Midbrain (tissue), 1 donor: Measurements from ENCODE around the gene C1orf185.
"Not testable (repeated sequence)": the region's sequence is repeated elsewhere in the genome, so short reads cannot be mapped to it uniquely, and the experiment has no call there.

Experiments used
- DNase-seq: peaks from one replicate; lab custom pipeline; 2025; lab: John Stamatoyannopoulos, UW

Gene C1orf185

DNA sequence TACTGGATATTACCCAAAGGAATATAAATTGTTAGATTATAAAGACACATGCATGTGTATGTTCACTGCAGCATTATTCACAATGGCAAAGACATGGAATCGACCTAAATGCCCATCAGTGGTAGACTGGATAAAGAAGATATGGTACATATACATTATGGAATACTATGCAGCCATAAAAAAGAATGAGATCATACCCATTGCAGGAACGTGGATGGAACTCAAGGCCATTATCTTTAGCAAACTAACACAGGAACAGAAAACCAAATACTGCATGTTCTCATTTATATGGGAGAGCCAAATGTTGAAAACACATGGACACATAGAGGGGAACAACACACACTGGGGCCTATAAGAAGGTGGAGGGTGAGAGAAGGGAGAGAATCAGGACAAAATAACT, 35.7 kb downstream of the C1orf185 start:
- DNase-seq, result not testable (repeated sequence)

DNA sequence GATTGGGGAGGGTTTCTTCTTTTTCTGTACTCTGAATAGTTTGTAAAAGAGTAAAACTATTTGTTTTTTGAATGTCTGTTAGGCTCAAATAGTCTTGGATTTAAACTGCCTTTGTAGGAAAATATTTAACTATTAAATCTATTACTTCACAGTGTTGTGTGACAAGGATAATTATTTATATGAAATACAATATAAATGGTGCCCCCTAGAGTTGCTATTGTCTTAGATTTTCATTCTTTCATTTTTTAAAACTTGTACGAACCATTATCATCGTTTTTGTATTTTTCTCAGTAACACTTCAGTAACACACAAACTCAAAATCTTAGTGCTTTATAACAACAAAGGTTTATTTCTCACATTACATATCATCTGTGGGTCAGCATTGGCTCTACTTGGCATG, 37.4 kb downstream of the C1orf185 start:
- no peak for DNase-seq

DNA sequence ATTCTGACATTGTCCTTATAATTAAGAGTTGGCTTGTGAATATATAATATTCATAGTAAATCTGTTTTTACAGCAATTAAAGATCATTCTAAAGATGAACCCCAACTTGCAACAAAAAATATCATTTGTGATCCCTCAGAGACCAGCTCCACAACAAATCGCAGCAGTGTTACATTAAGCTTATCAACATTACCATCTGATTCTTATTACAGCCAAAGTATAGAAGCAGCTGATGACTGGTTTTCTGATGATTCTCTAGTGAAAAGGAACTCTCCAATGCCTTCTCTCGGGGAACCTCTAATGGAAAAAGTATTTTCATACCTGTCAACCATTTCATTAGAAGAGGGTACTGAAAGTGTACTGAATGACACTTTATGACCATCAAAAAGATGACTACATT, 45.4 kb downstream of the C1orf185 start:
- no peak for DNase-seq

DNA sequence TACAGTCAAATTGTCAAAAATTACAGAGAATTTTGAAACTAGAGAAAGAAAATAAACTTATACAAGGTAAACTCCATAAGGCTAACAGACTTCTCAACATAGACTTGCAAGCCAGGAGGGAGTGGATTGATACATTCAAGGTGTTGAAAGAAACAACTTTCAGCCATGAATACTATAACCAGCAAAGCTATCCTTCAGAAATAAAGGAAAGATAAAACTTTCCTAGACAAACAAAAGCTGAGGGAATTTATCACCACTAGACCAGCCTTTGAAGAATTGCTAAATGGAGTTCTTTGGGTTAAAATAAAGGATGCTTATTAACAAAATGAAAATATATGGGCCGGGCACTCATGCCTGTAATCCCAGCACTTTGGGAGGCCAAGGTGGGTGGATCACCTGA, 52.7 kb downstream of the C1orf185 start:
- DNase-seq, result no peak

DNA sequence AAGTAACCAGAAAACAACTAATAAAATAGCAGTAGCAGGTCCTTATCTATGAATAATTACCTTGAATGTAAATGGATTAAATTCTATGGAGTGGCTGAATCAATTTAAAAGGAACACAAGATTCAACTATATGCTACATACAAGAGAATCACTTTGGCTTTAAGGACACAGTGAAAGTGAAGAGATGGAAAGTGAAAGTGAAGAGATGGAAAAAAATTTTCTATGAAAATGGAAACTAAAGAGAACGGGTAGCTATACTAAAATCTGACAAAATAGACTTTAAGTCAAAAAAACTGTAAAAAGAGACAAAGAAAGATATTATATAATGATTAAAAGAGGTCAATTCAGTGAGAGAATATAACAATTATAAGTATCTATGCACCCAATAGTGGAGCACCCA, 54.7 kb downstream of the C1orf185 start:
- DNase-seq, result no peak

DNA sequence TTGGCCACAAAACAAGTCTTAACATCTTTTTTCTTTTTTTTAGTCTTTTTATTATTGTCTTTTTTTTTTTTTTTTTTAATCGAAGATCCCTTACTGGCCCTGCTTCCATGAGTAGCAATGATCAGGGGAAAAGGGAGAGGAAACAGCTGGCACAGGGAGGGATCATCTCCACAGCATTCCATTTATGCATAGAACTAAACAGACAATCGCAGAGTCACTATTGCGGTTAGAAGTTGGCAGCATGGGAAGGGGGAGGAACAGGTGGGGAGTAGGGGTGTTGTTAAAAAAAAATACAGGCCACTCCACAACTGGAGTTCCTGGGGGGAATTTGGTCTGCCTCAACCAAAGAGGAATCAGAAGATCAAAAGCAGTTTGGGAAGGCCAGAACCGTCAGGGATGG, 55.4 kb downstream of the C1orf185 start:
- no peak for DNase-seq

DNA sequence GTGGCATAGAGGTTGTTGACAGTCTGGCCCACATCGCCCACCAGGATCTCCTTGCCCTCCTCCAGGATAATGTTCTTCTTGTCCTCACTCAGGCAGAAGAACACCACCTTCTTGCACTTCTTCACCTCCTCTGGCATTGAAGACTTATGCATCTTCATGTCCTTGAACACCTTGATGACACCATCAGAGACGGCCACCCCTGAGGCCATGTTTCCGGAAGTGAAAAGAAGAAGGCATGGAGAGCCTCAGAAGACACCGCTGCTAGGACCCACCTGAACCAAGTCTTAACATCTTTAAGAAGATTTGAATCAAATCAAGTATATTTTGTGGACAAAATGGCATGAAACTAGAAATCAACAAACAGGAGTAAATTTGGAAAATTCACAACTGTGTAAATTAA, 56.2 kb downstream of the C1orf185 start:
- DNase-seq, result no peak

DNA sequence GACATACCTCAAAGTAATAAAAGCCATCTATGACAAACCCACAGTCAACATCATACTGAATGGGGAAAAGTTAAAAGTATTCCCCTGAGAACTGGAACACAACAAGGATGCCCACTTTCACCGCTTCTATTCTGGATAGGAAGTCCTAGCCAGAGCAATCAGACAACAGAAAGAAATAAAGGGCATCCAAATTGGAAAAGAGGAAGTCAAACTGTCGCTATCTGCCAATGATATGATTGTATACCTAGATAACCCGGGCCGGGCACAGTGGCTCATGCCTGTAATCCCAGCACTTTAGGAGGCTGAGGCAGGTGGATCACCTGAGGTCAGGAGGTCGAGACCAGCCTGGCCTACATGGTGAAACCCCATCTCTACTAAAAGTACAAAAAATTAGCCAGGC, 60.5 kb downstream of the C1orf185 start:
- DNase-seq, result not testable (repeated sequence)

DNA sequence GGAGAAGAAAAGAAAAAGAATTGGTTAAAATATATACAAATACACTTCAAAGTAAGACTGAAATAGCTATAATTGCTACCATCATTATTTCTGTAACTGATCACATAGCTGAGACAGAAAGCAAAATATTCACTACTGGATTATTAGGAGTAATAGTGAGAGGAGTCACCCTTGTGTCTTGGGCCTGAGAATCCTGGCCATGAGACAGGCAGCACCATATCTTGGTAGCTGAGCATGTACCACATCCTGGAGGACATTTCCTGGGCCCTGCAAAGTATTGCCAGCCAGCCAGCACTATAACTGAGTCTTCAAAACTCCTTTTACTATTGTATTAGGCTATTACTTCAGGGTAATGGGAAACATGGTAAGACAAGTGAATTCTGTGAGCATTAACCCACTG, 63.5 kb downstream of the C1orf185 start:
- DNase-seq, result no peak

DNA sequence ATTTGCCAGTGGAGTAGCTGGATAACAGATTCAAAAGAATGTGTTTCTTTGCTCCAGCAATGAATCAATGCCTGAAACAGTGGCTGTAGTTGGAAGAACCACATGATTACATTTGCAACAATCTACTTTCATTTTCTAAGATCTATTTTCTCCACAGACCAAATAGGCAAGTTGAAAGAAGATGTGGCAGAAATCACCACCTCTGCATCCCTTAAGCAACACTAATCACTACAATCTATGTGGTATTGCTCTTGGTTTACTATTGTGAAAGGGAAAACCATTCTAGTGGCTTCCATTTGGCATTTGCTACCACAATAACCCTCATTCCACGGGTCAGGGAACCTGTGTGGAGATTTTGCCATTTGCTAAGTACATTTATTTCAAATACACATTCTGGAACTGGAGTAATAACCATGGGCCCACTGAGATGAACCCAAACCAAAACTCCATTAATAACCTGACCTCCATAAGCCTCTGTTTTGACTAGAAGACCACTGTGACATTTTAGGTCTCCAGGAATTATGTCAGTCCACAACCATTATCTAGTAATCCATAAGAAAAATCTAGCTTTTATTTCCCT, 66.3 kb downstream of the C1orf185 start:
- no peak for DNase-seq

DNA sequence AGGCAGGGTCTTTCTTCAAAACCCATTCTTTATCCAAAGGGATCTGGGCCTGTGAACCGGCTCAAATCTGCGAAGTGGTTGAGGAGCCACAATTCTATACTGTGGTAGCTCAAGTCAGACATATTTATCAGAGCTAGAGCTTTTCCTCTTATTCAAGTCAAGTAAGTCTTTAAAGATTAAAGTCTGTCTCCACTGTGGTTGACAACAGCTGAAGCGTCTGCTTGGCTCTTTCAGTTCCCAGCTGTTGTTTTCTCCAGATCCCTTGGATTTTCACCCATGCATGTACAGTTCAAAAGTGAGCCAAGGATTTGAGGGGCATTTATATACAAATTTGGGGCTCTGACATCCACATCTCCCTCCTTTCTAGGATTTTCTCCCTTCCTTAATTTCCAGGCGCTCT, 66.9 kb downstream of the C1orf185 start:
- no peak for DNase-seq

DNA sequence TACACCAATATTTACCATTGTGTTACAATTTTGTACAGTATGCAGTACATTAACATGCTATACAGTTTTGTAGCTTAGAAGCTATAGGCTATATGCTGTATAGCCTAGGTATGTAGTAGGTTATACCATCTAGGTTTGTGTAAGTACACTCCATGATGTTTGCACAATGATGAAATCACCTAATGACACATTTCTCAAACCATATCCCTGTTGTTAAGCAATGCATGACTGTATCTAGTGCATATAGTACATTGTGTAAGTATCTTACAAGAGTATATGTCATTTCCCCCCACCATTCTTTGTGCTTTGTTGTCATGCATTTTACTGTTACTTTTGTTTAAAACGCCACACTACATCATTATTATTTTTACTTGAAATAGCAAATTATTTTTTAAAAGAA, 68.3 kb downstream of the C1orf185 start:
- no peak for DNase-seq

DNA sequence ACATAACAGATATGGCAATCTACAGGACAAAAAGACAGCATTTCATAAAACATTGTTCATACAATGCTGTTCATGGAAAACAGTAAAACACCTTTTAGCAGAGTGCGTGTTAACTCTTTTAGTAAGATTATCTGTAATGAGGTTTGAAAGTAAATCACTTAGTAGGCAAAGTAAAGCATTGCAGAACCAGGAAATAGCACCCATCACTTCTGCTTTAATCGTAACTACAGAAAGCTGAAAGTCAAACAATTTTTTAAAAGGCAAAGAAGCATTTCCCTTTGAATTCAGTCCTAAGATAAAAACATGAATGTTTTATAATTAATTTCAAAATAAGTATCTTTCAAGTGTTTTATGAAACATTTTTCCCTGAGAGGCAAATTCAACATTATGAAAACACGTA, 70.8 kb downstream of the C1orf185 start:
- no peak for DNase-seq

DNA sequence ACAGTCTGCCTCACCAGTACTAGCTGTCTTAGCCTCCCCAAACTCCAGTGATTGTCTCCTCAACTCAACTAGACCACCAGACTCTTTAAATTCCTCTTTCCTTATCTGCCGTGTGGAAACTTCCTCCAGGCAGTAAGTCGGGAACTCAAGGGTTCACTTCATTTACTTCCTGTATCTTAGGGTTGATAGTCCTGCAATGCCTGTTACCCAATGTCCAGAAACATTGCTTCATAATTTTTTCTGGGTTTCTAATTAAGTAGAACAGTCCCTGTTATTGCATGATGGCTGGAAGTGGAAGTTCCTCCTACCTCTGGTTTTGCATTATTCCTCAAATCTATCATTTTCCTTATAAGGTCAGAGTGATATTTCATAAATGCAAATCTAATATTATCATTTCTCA, 73.2 kb downstream of the C1orf185 start:
- DNase-seq, result no peak

DNA sequence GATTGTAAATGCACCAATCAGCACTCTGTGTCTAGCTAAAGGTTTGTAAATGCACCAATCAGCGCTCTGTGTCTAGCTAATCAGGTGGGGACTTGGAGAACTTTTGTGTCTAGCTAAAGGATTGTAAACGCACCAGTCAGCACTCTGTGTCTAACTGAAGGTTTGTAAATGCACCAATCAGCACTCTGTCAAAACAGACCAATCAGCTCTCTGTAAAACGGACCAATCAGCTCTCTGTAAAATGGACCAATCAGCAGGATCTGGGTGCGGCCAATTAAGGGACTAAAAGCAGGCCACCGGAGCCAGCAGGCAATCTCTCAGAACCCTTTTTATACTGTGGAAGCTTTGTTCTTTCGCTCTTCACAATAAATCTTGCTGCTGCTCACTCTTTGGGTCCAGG, 76.0 kb downstream of the C1orf185 start:
- not testable (repeated sequence) for DNase-seq

DNA sequence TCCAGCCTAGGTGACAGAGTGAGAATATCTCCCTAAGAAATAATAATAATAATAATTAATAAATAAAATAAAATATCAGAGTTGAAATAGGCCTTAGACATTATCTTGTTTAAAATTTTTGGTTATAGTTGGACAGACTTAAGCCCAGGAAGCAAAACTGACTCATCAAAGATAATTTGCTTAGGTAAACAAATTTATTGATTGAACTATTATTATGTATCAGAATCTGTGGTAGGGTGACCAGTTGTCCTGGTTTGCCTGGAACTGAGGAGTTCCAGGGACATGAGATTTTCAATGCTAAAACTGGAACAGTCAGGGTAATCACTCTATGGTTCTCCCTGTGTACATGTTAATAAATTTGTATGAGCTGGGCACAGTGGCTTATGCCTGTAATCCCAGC, 86.2 kb downstream of the C1orf185 start:
- no peak for DNase-seq

DNA sequence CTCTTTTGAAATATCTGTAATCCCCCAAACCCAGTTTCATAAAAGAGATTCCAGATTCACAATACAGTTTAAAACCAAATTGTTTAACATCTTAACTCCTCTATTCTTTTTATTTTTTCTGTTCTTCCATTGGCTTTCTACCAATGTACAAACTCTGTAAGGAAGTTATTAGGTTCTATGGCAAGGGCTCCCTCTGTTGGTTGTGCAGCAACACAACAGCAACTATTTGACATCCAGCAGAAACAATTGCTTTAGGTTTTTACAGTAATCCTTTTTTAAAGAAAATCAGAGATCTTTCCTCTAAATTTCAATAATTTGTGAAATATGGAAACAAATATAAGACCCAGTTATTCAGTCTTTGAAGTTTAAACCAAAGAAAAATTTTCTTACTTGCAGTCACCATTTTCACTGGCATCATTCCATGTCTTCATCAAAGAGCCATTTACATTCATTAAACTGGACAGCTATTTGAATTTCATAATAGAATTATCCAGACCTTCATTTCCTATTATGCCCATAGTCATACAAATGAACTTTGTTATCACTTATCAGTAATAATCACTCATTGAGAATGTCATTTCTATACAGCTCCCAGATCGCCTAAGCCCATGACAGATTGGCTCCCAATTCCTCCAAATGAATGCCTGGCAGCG, 87.5 kb downstream of the C1orf185 start:
- DNase-seq, result peak; percentile 50

DNA sequence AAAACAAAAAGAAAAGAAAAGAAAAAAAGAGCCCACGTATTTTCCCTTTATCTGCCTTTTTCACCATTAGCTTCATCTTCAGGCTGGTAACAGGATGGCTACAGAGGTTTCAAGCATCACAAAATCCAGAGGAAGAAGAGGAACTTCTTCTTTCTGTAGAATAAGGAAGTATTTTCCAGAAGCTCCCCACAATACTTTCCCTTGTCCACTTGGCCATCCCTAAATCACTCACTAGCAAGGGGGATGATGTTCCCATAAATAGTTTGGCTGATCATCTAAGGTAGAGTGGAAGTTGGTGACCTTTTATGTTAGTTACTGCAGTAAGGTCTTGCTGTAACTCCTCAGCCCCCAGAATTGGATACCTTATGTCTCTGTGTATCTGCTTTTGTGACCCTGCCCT, 88.9 kb downstream of the C1orf185 start:
- no peak for DNase-seq

DNA sequence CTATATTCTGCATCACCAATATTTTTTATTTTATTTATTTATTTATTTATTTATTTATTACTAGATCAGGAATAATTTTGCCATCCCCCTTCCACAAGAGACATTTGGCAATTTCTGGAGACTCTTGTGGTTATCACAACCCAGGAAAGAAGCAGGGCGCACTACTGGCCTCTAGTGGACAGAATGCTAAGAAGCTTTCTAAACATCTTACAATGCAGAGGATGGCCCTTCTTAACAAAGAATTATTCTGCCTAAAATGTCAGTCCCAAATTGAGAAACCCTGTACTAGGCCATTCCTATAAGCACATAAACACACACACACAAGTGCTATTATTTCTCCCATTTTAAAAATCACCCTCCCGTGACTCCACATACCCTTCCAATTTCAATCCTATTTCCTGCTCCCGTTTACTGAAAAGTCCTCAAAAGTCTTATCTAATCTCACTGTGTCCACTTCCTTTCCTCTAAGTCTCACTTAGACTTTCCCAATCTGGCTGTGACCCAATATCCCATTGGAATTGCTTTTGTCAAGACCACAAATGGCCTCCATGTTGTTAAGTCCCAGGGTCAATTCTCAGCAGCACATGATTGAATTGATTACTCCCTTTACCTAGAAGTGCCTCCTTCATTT, 90.3 kb downstream of the C1orf185 start:
- peak; percentile 57 for DNase-seq

DNA sequence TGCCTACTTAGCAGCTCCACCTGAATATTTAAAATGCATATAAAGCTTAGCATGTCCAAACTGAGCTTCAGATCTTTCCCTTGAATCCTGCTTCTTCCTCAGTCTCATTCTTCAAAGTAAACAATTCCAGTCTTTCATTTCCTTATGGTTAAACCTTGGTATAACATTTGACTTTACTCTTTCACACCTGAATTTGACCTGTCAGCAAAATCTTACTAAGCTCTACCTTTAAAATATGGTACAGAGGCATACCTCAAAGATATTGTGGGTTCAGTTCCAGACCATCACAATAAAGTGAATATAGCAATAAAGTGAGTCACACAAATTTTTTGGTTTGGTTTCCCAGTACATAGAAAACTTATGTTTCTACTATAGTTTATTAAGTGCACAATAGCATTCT, 91.5 kb downstream of the C1orf185 start:
- DNase-seq, result no peak
